HG03045 (cell line): Measurements from ENCODE around the gene PTPRM.

Source experiments
- ATAC-seq: cut with Tn5 transposase; IDR thresholded peaks from one replicate; pipeline ENCODE4 v1.9.1; 2021; ENCODE audit warnings: mild to moderate bottlenecking, moderate library complexity; ENCODE audit not compliant: unreplicated experiment

PTPRM gene

DNA sequence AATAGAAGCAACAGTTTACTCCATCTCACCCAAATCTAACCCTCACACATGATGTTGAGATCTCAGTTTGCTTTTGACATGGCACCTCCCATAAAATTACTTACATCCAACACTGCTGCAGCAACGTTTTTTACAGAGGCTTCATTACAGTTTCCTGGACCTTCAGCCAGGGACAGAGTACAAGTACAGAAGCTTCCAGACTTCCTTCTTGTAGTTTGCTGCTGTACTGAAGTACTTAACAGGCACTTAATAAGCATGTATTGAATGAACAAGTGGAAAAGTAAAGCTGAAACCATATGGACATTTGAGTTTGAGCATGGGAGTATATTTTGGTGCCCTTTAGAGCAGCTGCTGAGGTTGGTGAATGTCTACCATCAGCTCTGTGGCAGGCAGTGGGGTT lies 514.2 kb downstream of the PTPRM start:
- no peak for ATAC-seq

DNA sequence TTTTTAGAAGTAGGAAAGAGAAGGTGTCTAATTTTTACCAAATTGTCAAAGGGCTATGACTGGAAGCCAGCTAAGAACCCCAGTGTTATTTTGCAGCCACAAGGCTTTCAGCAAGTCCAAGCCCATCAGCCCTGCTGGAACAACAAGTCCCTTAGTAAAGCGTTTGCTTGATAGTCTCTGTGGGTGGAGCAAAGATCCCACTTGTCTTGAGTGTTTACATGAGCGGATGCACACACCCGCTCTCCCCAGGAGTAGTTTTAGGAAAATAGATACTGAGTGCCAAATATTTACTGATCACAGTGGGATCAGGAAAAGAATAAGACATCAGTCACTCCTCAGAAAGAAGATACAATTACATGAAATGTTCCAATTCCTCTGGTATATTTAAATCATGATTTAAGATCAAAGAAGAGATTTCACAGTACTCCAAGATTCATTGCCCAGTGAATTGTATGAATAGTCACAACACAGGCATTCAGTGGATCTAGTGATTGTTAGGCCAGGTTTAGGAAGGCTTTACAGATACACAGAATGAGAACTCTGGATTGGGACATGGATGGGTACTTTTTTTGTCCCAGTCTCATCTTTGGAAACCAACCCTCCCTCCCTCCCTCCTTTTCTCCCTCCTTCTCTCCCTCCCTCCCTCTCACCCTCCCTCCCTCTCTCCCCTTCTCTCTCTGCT lies 514.9 kb downstream of the PTPRM start:
- no peak for ATAC-seq

DNA sequence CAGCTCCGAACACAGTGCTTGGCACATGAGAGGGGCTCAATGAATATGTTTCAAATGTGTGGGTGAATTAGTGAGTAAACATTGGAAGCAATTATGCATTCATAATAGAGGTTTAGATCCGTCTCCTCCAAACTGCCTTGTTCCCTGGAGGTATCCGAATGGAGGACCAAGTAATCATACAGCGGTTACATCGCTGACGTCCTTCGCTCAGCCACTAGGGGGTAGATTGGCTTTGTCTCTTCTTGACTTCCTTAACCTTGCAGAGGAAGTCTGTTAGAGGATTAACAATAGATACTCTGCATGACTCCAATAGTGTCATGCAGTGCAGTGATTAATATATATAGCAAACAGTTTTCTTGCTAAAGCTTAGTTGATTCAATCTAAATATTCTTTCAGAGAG lies 517.0 kb downstream of the PTPRM start:
- ATAC-seq = no peak

DNA sequence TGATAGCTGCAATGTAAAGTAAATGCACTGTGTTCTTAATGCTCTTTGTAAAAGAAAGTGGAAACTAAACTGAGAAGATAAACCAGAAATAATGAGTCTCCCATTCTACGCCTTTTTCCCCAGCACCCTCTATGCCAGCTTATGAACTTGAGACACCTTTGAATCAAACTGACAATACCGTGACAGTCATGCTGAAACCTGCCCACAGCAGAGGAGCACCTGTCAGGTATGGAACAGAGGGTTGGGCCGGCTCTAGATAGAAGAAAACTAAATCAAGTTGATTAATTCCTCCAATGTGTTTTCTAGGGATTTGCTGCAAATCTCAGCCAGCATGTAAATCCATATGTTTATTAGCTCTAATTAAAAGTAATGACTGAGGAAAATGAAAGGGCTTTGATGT lies 521.5 kb downstream of the PTPRM start:
- no peak for ATAC-seq

DNA sequence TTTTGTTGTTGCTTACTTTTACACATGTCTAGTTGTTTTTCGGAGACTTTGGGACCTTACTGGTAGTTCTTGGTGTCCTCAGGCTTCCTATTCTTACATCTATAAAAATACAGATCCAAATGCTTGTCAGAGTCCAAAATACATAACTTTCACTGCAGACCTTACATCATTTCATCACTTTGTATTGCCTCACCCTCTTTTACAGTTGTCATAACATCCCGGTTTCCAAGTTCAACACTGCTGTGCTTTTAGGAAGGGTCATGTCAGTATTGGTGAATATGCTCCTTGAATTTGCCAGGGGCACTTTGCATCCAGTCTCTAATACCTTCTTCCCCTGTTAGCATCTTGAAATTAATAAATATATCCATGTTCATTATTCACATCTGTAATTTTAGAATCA lies 523.9 kb downstream of the PTPRM start:
- ATAC-seq = no peak

DNA sequence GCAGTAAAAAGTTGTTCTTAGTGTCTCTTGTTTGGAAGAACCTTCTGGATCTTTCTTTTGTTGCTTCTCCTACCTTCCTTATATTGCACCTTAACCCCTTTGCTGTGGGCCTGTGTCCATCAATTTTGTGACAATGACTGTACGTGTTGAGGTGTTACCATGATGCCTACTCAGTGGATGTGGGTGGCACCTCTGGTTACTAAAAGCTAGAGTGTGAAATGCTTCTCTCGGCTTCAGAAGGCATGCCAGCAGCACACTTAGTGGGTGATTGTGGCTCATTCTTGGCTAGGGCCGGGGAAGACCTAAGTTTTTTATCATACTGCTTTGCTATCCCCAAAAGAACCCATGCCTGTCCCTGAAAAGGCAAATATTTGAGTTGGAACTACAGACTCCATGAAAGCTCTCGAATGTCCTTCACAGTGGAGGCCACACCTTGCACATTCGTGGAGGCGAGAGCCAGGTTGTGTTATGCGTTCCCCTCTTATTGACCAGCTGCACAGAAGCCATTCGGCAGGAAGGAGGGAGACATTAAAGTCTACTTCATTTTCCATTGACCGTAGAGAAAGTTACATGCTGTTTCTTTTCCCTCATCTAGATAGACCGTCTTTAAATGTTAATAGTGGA lies 528.9 kb downstream of the PTPRM start:
- no peak for ATAC-seq

DNA sequence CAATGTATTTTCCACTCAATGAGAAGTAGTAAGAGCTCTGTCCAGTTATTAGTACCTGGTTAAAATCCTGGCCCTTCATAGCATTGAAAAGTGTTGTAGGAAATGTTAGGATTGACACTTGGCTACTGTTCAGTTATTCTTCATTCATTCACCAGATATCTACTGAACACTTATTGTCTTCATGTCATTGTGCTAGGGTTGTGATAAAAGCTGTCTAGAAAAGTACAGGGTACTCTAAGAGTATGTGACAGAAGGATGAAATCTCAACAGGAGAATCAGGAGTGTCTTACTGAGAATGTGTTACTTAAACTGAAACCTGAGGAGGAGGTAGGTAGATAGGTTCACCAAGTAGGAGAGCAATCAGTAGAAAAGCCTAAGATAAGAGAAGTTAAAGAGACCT lies 530.3 kb downstream of the PTPRM start:
- ATAC-seq = no peak

DNA sequence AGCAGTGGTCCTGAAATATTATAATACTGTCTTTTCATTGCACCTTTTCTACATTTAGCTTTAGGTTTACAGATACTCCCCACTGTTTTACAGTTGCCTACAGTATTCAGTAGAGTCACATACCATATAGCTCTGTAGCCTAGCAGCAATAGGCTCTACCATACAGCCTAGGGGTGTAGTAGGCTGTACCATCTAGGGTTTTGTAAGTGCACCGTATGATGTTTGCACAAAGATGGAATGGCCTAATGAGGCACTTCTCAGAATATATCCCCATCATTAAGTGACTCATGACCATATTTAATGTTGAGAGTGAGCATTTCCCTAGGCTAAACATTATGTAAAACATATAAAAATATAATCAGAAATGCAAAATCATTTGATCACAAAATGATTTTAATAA lies 530.8 kb downstream of the PTPRM start:
- no peak for ATAC-seq

DNA sequence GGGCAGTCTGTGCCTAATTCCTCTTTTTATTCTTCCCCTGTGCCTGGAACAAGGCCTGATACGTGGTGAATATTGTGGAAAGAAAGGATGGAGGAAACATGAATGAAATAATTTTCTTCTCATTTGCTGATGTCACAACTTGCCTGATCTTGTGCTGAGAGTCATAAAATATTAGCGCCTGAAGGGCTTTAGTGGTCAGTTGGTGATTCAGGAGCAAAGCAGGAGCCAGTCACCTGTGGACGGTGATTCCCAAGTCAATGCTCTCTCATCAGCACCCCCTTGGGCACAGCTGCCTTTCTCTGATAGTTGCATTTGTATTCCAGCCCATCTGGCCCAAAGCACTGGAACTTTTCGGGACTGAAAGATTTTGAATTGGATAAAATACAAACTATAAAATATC lies 539.5 kb downstream of the PTPRM start:
- ATAC-seq = no peak

DNA sequence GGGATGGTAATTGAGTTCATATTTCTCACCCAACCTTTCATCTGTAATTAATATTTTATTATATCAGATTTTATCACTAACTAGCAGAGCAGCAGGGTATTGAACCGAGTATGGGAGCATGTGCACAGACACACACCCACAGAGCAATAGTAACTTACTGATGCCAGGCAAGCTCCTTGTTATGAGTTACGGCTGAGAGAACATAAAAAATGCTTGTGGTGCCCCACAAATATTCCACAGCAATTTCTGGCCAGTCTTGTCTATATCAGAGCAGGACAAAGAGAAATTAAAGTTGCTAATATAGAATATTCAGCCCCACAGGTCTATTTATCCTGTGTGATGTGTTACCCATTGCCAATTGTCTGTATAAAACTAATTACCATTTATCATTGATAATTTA lies 540.3 kb downstream of the PTPRM start:
- no peak for ATAC-seq

DNA sequence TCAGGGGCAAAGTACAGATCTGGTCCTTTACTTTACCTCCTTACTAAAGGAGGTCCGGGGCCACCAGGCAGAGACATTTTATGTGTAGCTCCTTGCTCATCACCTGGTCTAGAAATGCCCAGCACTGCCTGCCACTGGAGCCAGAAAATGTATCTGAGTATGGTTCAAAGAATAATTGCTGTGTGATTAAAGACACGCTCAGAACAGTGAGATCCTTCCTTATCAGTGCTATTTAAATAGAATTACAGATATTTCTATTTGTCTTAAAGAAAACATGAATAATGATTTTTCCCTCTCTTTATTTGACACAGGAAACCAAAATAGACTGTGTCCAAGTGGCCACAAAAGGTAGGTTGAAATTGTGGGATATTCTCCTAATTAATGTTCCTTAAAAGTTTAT lies 547.4 kb downstream of the PTPRM start:
- ATAC-seq = no peak

DNA sequence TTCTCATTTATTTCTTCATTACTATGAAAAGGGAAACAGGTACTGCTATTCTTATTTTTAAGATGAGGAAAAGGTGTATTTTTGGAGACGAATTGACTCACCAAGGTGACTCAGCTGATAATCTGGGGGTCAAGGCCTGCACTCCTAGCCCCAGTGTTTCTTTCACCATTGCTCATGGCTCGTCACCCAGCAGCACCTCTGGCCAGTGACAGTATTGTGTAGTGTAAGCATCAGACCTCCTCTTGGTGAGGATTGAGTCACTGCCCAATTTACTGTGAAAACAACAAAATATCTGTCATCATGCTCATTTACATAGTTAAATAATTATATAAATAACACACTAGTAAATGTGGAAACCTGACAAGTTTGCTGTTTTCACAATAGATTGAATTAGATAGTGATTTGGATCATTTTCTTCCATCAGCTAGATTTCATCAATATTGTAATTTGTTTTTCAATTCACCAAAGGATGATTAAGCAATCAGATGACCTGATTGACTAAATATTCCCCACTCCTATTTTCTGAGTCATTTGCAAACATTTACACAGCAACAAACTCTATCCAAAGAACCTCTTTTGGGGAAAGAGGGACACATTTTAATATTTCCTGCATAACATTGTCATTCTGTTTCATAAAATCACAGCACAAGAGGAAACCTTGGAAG lies 549.4 kb downstream of the PTPRM start:
- no peak for ATAC-seq

DNA sequence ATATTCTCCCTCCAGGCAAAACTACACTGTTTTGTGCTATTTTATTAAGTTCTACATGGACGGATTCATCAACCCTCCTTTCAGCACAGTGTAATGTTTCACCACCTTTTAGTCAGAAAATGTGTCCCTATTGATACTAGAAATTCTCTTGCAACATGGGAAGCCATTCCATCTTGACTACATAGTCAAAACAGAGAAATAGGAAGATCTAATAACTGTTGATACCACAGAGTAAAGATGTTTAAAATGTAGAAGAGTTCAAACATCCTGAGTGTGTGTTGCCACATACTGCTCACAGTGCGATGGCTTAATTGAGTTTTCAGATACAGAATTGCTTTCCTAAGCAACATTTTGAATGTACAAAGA lies 549.9 kb downstream of the PTPRM start:
- ATAC-seq = no peak

DNA sequence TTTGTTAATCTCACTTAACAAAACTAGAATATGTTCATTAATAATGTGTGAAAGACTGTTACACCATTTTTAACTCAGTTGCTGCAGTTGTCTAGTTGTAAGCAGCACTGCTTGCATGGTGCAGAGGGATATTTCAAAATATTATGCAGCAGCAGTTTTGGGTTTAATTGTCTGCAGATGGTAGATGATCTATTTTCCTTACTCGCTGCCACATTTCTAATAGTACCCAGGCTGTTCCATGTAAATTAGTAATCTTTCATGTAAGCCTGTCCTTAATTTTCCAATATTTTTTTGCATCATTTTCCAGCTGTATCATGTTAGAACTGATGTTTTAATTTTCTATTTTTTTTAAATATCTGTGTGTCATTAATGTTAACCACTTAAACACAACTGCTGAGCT lies 554.0 kb downstream of the PTPRM start:
- ATAC-seq = no peak

DNA sequence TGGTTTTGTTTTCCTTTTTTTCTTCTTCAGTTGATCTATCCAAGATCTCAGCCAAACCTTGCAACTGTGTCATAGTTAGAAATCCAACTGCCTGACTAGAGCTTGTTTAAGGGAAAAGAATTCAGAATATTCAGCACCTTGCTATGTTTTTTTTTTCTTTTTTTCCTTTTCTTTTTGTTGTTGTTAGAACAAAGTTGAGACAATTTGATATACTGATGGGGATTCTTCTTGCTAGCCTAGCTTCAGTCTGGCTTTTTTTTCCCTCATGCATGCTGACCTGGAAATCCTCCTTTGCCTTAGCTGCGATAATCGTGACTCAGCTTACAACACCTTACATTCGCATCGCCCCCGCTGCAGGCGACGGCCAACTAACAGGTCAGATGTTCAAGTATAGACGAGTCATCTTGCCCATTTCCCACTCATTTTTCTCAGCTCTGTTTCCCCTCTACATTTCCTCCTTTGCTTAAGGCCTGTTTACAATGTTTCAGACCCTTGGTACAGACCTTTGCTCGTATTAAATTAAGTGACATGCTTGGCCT lies 554.9 kb downstream of the PTPRM start:
- no peak for ATAC-seq

DNA sequence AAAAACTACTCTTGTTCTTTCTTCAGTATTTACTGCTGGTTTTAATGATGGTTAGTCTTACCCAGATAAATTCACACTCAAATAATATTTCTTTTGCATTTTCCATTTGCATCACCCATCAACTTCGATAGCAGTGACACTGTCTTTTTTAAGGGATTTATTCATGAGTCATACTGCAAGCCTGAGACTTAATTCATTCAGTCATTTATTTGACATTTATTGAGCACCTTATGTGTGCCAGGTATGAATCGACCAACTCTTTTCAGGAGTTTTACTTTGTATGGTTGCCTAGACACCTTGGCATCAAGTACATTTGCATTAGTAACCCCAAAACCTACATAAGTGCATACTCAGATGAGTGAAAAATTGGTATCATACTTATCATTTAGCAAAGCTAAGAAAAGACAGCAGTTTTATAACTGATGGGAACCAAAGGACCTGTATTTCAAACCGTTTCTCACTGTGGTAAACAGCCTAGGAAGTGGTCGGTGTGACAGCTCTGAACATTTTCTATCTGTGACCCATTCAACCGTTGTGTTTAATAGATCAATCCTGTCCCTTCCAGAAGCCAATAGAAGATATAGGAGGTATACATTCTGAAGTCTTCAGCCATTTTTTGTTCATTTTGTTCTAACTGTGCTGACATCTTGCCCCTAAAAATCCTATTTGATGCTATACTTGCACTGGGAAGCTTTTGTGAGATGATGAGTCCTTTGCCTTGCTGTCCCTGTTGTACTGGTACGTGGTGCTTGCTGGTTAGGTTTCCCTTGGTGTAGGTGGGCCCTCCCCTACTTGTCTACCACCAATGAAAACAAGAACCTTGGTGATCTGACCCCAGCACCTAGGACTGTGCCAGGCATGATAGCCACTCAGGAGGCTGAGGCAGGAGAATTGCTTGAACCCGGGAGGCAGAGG lies 557.4 kb downstream of the PTPRM start:
- no peak for ATAC-seq

DNA sequence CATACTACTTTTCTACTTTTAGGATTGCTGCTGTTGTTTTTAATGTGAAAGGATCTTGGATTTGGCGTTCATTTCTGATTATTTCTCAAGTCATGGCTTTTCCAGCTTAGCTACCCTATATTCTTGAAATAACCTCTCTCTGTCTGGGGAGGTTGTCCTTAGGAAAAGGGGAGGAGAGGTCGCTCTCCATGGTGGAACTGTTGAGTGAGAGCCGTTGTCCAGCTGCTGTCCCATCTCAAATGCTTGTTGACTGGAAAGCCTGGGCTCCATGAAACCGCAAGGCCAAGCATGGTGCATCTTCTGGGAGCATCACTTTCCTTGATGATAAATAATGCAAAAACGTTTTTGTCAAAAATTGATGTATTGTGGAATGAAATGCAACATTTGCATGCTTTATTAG lies 563.0 kb downstream of the PTPRM start:
- ATAC-seq = no peak

DNA sequence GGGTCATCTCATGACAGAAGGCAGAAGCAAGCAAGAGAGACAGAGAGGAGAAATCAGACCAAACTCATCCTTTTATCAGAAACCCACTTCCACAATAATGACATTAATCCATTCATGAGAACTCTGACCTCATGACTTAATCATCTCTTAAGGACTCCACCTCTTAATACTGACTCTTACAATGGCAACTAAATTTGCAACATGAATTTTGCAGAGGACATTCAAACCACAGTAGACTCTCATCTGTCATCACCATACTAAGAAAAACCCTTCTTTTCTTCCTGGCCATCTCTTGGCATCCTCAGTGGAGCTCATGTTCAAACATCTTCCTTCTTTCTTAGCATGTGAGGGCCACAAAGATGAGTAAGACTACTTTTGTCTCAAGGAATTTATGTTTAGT lies 565.9 kb downstream of the PTPRM start:
- ATAC-seq = no peak

DNA sequence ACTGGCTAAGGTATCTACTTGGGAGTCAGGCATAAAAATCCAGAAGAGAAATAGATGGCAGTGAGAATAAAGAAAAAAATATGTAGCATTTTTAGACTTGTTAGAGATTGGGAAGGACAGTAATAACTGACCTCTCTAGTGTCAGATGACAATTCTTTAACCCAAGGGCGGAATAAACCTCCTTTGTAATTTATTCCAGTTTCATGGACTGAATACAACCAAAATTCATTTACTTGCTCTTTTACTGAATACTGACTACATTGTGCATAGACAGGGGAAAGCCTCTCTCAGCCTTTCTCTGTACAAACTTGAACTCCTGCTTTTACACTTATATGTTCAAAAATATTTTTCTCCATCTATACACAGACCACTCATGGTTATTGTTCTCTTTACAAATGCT lies 566.8 kb downstream of the PTPRM start:
- no peak for ATAC-seq

DNA sequence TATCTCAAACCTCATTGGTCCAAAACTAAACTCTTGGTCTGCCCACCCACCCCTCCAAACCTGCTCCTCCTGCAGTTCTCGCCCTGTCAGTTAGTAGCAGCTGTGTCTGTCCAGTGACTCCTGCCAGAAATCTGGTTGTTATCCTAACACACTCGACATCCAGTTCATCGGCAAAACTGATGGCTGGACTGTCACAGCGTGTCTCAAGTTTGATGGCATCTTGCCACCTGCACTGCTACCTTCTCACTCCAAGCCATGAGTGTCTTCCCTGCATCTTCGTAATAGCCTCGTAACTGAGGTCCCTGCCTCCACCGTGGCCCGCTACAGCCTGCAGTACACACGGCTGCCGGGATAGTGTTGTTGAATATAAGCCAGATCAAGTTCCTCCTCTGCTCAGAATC lies 572.0 kb downstream of the PTPRM start:
- ATAC-seq = no peak

DNA sequence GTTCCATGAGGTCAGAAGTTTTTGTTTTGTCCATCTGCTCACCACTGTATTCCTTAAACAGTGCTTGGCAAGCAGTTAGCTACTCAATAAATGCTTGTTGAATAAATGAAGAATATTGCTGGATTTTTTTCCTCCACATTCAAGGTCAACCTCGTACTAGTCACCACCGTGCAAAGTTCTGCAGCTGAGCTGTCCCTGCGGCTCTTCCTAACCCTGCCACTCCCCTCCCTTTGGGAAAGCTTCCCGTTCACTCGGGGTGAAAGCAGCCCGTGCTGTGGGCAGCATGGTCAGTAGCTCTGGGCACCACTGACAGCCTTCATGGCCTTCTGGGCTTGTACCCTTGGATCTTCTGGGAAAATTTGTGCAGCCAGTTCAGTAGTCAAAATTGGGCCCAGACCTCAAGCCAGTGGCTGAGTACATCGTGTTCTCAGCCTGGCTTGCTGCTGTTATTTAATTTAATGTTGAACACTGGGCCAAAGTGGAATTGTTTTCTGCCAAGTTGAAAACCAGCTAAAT lies 572.8 kb downstream of the PTPRM start:
- no peak for ATAC-seq
